ENCODE results near the gene ADAMTSL3. TPM values are rescaled to one million over a fixed set of nuclear protein-coding genes. Genes with fewer than 3 reads are reported as not detected.
"Not testable (repeated sequence)": the region's sequence is repeated elsewhere in the genome, so short reads cannot be mapped to it uniquely, and the experiment has no call there.

ADAMTSL3 gene
- total RNA-seq, 1 donor from 2014 or later = 17.8 TPM

GRCh38 chr15:84079325-84079884, 425.5 kb downstream of the ADAMTSL3 start:
- not testable (repeated sequence) for ATAC-seq; DNase-seq (ENCODE audit: low spot score)

DNA sequence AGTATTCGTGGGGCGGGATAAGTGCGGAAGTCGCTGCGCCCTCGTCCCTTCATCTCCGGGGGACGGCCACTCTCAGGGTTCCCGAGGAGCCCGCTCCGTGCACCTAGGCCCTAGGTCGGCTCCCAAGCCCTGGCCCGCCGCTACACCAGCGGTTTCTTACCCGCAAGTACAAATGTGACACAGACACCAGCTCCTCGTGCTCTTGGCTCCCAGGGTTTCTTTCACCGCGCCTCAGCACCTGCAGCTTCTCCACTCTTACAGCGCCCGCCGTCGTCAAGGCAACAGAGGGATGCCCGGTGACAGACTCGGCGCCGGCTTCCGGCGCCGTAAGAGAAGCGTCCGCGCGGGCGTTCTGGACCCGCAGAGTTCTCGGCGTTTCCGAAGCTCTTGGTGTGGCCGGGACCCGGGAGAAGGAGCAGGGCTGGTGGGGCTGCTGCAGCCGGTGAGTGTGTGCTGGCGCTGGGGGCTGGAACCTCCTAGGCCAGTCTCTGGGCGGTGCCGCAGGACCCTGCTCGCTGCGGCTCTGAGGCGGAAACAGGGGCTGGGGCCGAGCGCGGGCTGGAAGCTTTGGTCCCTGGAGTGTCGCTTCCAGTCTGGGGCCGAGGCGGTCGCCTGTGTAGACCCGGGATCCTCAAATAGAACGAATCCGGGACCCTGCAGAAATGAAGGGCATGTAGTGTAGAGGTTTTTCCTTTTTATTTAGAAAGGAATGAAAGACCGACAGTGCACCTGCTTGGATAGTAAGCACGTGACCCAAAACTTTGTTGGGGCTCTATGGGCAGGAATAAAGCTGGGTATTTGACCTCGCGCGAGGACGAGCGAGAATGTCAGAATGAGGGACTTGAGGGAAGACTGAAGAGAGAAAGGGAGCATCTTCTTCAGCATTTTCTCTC, 426.2 kb downstream of the ADAMTSL3 start:
- ATAC-seq (peak; percentile 49), DNase-seq (ENCODE audit: low spot score) (peak; percentile 38)

- not testable (repeated sequence) for DNase-seq (ENCODE audit: low spot score)
- ATAC-seq = peak; percentile 19
Measured at GRCh38 chr15:84080778-84081084, 426.8 kb downstream of the ADAMTSL3 start.

- ATAC-seq = no peak
- DNase-seq (ENCODE audit: low spot score) = no peak
Measured at GRCh38 chr15:84081391-84082168, 427.7 kb downstream of the ADAMTSL3 start.

DNA sequence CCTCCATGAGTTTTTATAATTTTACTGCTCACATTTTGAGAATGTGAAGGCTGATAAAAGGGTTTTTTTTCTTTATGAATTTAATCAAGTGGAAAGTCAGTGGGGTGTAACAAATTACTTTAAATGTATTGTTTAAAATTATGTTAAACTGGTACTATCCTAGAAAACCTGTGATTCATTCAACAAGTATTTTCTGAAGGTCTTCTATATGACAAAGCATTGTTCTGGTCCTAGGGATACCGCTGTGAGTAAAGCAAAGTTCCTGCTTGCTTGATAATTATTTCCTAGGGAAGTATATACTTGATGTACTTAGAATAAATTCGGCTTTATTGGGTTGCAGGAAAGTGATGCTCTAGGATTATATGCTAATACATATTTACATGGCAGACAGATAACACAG, 428.8 kb downstream of the ADAMTSL3 start:
- no peak for ATAC-seq
- DNase-seq (ENCODE audit: low spot score) = no peak

GRCh38 chr15:84086071-84086470, 432.1 kb downstream of the ADAMTSL3 start:
- ATAC-seq; DNase-seq (ENCODE audit: low spot score): not testable (repeated sequence)

Other genes with a start within 250 kb of the ADAMTSL3 start
- gene SH3GL3, start 206.8 kb upstream of the ADAMTSL3 start, total RNA-seq = not detected

Measured in left lobe of liver (tissue), 2 donors.